Loucy (cell line): ENCODE results near the gene CLDND1.

Experiments used
- H2AFZ ChIP-seq: fragments of 200-600 bp; sonication (generic); 2 replicates; pipeline ENCODE4 v1.6.0; 2016; ENCODE audit warnings: antibody characterized with exemption, mild to moderate bottlenecking, low read length, moderate library complexity
- H3F3A ChIP-seq: fragments of 200-600 bp; 2 replicates; pipeline ENCODE4 v1.6.0; 2016; ENCODE audit warnings: antibody characterized with exemption, low read depth, mild to moderate bottlenecking
- H3K27me3 ChIP-seq: fragments of 200-600 bp; sonication (generic); 2 replicates; pipeline ENCODE4 v1.6.1; 2014; ENCODE audit warnings: low read length, mild to moderate bottlenecking; ENCODE audit not compliant: insufficient read depth, poor library complexity, severe bottlenecking
- H3K36me3 ChIP-seq: fragments of 200-600 bp; sonication (generic); 2 replicates; pipeline ENCODE4 v1.6.1; 2016; ENCODE audit warnings: low read length; ENCODE audit not compliant: insufficient read depth
- H3K4me1 ChIP-seq: fragments of 200-600 bp; sonication (generic); 2 replicates; pipeline ENCODE4 v1.5.1; 2014; ENCODE audit warnings: low read length, mild to moderate bottlenecking; ENCODE audit not compliant: insufficient read depth, poor library complexity, severe bottlenecking
- H3K4me2 ChIP-seq: fragments of 200-600 bp; sonication (generic); 2 replicates; pipeline ENCODE4 v1.6.0; 2014; ENCODE audit warnings: antibody characterized with exemption, low read length, low read depth, mild to moderate bottlenecking; ENCODE audit not compliant: poor library complexity, severe bottlenecking
- H3K4me3 ChIP-seq: fragments of 200-600 bp; sonication (generic); 2 replicates; pipeline ENCODE4 v1.5.1; 2014; ENCODE audit warnings: low read length, mild to moderate bottlenecking, mixed read lengths; ENCODE audit not compliant: poor library complexity, severe bottlenecking
- H3K79me2 ChIP-seq: fragments of 200-600 bp; sonication (generic); 2 replicates; pipeline ENCODE4 v1.6.1; 2014; ENCODE audit warnings: low read length; ENCODE audit not compliant: insufficient read depth
- H3K9ac ChIP-seq: fragments of 200-600 bp; sonication (generic); 2 replicates; pipeline ENCODE4 v1.6.0; 2014; ENCODE audit warnings: mild to moderate bottlenecking, low read depth, low read length, moderate library complexity; ENCODE audit not compliant: poor library complexity, severe bottlenecking
- H3K9me2 ChIP-seq: fragments of 200-600 bp; sonication (generic); replicated peaks from 2 replicates; pipeline ENCODE4 v1.6.1; 2016; ENCODE audit warnings: low read depth, low read length, mixed read lengths
- H3K9me3 ChIP-seq: fragments of 200-600 bp; sonication (generic); 2 replicates; pipeline ENCODE4 v1.6.1; 2014; ENCODE audit warnings: mild to moderate bottlenecking, antibody characterized with exemption, low read length, low read depth; ENCODE audit not compliant: insufficient read depth
- H4K20me1 ChIP-seq: fragments of 200-600 bp; sonication (generic); 2 replicates; pipeline ENCODE4 v1.6.0; 2014; ENCODE audit warnings: antibody characterized with exemption, low read length, mild to moderate bottlenecking; ENCODE audit not compliant: insufficient read depth, poor library complexity, severe bottlenecking
- CTCF ChIP-seq: fragments of 200-600 bp; sonication (generic); conservative IDR thresholded peaks from 2 replicates; pipeline ENCODE4 v1.5.1; 2014; ENCODE audit warnings: mild to moderate bottlenecking, antibody characterized with exemption, low read length
- EZH2phosphoT487 ChIP-seq: fragments of 200-600 bp; IDR thresholded peaks from 2 replicates; pipeline ENCODE4 v1.6.1; 2018; ENCODE audit warnings: antibody characterized with exemption, mild to moderate bottlenecking, moderate library complexity, borderline replicate concordance

The CLDND1 gene

GRCh38 chr3:98497381-98497780 lies 25.3 kb downstream of the CLDND1 start, which contains the start of gene OR5K2:
TSS of gene OR5K2 (plus strand) at chr3:98497681. CDS start at chr3:98497681, 0 bp downstream.
- H3K9me3 ChIP-seq, result no peaks in the 10 kb centered on the region
- no peak for TF ChIP-seq EZH2phosphoT487
- no peak for TF ChIP-seq CTCF
- no peaks in the 10 kb centered on the region for H4K20me1 ChIP-seq
- H3K27me3 ChIP-seq, result no peaks in the 10 kb centered on the region
- no peak within 1 kb of the TSS for H2AFZ ChIP-seq
- H3F3A ChIP-seq, result no peaks in the 10 kb centered on the region
- no peak within 1 kb of the TSS for H3K4me3 ChIP-seq
- H3K36me3 ChIP-seq, result no peaks in the 10 kb centered on the region
- no peak within 1 kb of the TSS for H3K9ac ChIP-seq
- H3K4me2 ChIP-seq, result no peak within 1 kb of the TSS
- H3K4me1 ChIP-seq, result no peaks in the 10 kb centered on the region
- no peaks in the 10 kb centered on the region for H3K79me2 ChIP-seq
- H3K9me2 ChIP-seq, result no peaks in the 10 kb centered on the region

GRCh38 chr3:98483626-98484025 lies 39.1 kb downstream of the CLDND1 start:
- no peaks in the 10 kb centered on the region for H3K9me2 ChIP-seq
- no peaks in the 10 kb centered on the region for H4K20me1 ChIP-seq
- no peaks in the 10 kb centered on the region for H3K4me1 ChIP-seq
- H3K9me3 ChIP-seq, result no peaks in the 10 kb centered on the region
- no peak overlapping the region for H3K4me3 ChIP-seq
- no peak overlapping the region for H3K9ac ChIP-seq
- no peaks in the 10 kb centered on the region for H3K27me3 ChIP-seq
- H3F3A ChIP-seq, result no peaks in the 10 kb centered on the region
- TF ChIP-seq EZH2phosphoT487 (no peak), CTCF (no peak)
- H3K4me2 ChIP-seq, result no peak overlapping the region
- H2AFZ ChIP-seq, result no peak overlapping the region
- no peaks in the 10 kb centered on the region for H3K79me2 ChIP-seq
- no peaks in the 10 kb centered on the region for H3K36me3 ChIP-seq

- no peaks in the 10 kb centered on the region for H3F3A ChIP-seq
- no peaks in the 10 kb centered on the region for H3K4me1 ChIP-seq
- no peak overlapping the region for H3K9ac ChIP-seq
- H2AFZ ChIP-seq, result no peak overlapping the region
- TF ChIP-seq CTCF, result no peak
- no peak for TF ChIP-seq EZH2phosphoT487
- H3K4me3 ChIP-seq, result no peak overlapping the region
- no peaks in the 10 kb centered on the region for H3K9me3 ChIP-seq
- no peaks in the 10 kb centered on the region for H3K36me3 ChIP-seq
- no peaks in the 10 kb centered on the region for H3K79me2 ChIP-seq
- no peak overlapping the region for H3K4me2 ChIP-seq
- H4K20me1 ChIP-seq, result no peaks in the 10 kb centered on the region
- H3K9me2 ChIP-seq, result no peaks in the 10 kb centered on the region
- no peaks in the 10 kb centered on the region for H3K27me3 ChIP-seq
Observed at GRCh38 chr3:98482717-98483482, 39.8 kb downstream of the CLDND1 start.
